Activated naive CD4-positive, alpha-beta T cell treated with anti-CD3 and anti-CD28 coated beads for 36 hours (primary cell): ENCODE data around the gene SARDH. TPM values are rescaled to one million over a fixed set of nuclear protein-coding genes. Genes with fewer than 3 reads are reported as not detected.

Source experiments
- CTCF ChIA-PET: fragments of 350-600 bp; sonication (Branson Sonifier 250); formaldehyde crosslinking; loops from one replicate; lab custom pipeline; 2021; ENCODE audit warnings: antibody characterized with exemption; lab: Charles Lee
- DNase-seq: peaks from one replicate; pipeline ENCODE4 v3.0.0-alpha.2; 2020
- H3K27ac Mint-ChIP-seq: one replicate; pipeline ENCODE4 v1.8.0; 2021; ENCODE audit warnings: mild to moderate bottlenecking, mixed read lengths
- H3K27me3 Mint-ChIP-seq: one replicate; pipeline ENCODE4 v1.8.0; 2021; ENCODE audit warnings: low read depth, mixed read lengths
- H3K36me3 Mint-ChIP-seq: one replicate; pipeline ENCODE4 v1.8.0; 2021; ENCODE audit warnings: low read depth, mixed read lengths
- H3K4me1 Mint-ChIP-seq: one replicate; pipeline ENCODE4 v1.8.0; 2021; ENCODE audit warnings: low read depth, mixed read lengths
- H3K4me3 Mint-ChIP-seq: one replicate; pipeline ENCODE4 v1.8.0; 2021; ENCODE audit warnings: mild to moderate bottlenecking, moderate library complexity, mixed read lengths
- H3K9me3 Mint-ChIP-seq: one replicate; pipeline ENCODE4 v1.8.0; 2021; ENCODE audit warnings: mixed read lengths
- intact Hi-C: fragments of 100-400 bp; cut with micrococcal nuclease; formaldehyde crosslinking; loops from one replicate; pipeline ENCODE4 v1.15.1; 2023
- total RNA-seq, 2 experiments: library from RNA; stranded (reverse); gene quantifications; one replicate each; pipeline ENCODE4 v1.2.3, GENCODE V29; 2021

SARDH gene
- total RNA-seq, 2 experiments from 2014 or later, result 7.7 TPM

DNA sequence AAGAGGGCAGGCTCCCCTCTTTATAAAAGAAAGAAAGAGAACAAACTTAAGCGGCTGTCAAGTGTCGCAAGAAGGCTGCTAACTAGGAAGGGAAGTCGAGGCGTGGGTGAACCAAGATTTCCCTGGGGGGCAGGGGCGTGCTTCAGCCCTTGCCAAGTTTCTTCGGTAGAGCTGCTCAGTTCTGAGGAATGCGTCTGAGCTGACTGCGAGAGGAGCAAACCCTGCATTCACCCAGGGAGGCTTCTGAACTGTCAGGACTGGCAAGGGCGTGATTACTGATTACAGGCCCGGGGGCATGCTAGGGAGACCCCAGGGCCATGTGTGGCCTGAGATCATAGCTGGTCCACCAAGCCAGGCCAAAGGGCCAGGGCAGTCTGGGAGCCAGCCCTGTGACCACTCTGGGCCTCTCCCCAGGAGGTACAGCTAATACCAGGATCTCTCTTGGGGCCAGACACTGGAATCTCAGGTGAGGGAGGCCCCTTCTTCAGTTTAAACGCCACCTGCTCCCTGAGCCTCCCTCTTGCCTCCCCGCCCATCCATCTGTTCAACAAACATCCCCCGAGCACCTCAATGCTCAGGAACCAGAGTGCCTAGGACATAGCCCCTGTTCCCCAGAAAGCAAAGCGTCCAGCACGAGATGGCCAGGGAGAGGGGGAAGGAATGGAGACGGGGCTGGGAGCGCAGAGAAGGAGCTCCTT, 30.9 kb downstream of the SARDH start:
- DNase-seq, result peak; percentile 5
- Mint-ChIP-seq H3K4me1 (peaks cover 32% of the 10 kb centered on the region), H3K27me3 (no peaks in the 10 kb centered on the region), H3K27ac (no peak overlapping the region), H3K36me3 (no peaks in the 10 kb centered on the region), H3K9me3 (peaks cover 2% of the 10 kb centered on the region), H3K4me3 (no peak overlapping the region)
- CTCF ChIA-PET, result interaction anchor here (1.3 to 1.5 kb wide), 2 partner anchors 24 to 35 kb away, joined by 4 to 5 read pairs; no protein-coding TSS in a partner anchor
- intact Hi-C loops, result loop anchor here (10.0 kb wide), 2 partner anchors 122 to 688 kb away; no protein-coding TSS in a partner anchor

DNA sequence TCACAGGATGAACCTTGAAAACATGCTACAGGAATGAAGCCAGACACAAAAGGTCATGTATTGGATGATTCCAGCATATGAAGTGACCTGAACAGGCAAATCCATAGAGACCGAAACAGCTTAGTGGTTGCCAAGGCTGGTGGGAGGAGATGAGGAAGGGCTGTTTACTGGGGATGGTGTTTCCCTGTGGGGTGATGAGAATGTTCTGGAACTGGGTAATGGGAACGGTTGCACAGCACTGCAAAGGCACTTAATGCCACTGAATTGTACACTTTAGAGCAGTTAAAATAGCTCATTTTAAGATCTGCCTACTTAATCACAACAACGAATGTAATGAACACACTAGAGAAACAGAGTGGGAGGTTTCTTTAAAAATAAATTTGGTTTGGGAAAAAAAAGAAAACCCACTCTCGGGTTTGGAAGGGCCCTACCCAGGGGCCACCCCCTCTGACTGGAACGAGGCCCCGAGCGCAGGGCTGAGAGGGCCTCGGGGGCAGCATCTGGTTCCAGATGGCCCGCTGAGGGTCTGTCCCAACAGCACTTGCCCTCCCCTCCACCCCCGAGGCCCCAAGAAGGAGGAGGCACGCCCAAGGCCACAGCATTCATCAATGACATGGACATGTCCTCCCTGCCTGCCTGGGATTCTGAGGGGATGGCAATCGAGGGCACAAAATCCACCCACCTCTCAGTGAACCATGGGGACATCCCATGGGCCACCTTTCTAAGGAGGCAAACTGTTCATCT, 31.7 kb downstream of the SARDH start:
- Mint-ChIP-seq H3K4me1 (peaks cover 35% of the 10 kb centered on the region), H3K9me3 (peaks cover 2% of the 10 kb centered on the region), H3K27me3 (no peaks in the 10 kb centered on the region), H3K36me3 (no peaks in the 10 kb centered on the region), H3K4me3 (no peak overlapping the region), H3K27ac (no peak overlapping the region)
- DNase-seq, result peak; percentile 3
- intact Hi-C loops, result loop anchor here (10.0 kb wide), 2 partner anchors 122 to 688 kb away; no protein-coding TSS in a partner anchor
- CTCF ChIA-PET, result interaction anchor here (1.3 to 1.5 kb wide), 2 partner anchors 23 to 36 kb away, joined by 4 to 5 read pairs; no protein-coding TSS in a partner anchor

DNA sequence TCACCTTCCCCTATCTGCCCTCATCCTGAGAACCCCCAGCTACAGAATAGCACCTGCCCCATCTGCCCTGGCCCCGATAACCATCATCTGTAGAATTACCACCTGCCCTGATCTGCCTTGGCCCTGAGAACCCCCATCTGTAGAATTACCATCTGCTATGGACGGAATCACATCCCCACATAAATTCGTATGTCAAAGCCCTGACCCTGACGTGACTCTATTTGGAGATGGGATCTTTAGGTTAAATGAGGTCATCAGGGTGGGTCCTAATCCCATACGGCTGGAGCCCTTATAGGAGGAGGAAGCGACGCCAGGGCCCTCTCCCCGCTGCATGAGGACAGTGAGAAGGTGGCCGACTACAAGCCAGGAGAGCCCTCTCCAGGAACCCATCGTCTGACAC, 32.6 kb downstream of the SARDH start:
- H3K36me3 Mint-ChIP-seq, result no peaks in the 10 kb centered on the region
- no peaks in the 10 kb centered on the region for H3K27me3 Mint-ChIP-seq
- CTCF ChIA-PET, result interaction anchor here (1.5 kb wide), 1 partner anchor 22 kb away, joined by 4 read pairs; no protein-coding TSS in a partner anchor
- H3K4me1 Mint-ChIP-seq, result peaks cover 40% of the 10 kb centered on the region
- H3K4me3 Mint-ChIP-seq, result no peak overlapping the region
- intact Hi-C loops, result loop anchor here (10.0 kb wide), 2 partner anchors 121 to 689 kb away; no protein-coding TSS in a partner anchor
- H3K9me3 Mint-ChIP-seq, result peaks cover 2% of the 10 kb centered on the region
- DNase-seq, result peak; percentile 3
- no peak overlapping the region for H3K27ac Mint-ChIP-seq

DNA sequence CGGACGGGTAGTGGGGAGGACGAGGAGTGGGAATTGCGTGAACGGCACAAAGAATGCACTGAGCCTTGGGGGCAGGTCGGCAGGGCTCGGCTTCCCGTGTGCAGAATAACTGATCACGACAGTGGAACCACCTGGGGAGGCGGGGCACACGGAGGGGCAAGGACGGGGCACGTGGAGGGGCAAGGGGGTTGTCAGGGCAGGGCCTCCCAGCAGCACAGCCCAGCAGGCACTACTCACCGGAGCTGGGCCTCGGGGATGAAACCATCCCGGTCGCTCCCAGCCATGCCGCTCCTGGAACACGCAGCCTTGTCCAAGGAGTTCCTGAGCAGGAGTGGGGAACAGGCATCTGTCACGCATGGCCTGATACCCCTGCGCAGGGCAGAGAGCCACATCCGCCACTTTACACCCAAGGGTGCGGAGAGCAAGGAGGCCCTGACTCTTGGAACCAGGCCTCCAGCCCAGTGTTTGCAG, 33.4 kb downstream of the SARDH start:
- Mint-ChIP-seq H3K4me3 (no peak overlapping the region), H3K27ac (no peak overlapping the region), H3K9me3 (peaks cover 2% of the 10 kb centered on the region), H3K4me1 (peaks cover 41% of the 10 kb centered on the region), H3K27me3 (no peaks in the 10 kb centered on the region), H3K36me3 (no peaks in the 10 kb centered on the region)
- CTCF ChIA-PET, result no interaction called here
- DNase-seq, result no peak
- intact Hi-C loops, result loop anchor here (10.0 kb wide), 2 partner anchors 120 to 690 kb away; no protein-coding TSS in a partner anchor

DNA sequence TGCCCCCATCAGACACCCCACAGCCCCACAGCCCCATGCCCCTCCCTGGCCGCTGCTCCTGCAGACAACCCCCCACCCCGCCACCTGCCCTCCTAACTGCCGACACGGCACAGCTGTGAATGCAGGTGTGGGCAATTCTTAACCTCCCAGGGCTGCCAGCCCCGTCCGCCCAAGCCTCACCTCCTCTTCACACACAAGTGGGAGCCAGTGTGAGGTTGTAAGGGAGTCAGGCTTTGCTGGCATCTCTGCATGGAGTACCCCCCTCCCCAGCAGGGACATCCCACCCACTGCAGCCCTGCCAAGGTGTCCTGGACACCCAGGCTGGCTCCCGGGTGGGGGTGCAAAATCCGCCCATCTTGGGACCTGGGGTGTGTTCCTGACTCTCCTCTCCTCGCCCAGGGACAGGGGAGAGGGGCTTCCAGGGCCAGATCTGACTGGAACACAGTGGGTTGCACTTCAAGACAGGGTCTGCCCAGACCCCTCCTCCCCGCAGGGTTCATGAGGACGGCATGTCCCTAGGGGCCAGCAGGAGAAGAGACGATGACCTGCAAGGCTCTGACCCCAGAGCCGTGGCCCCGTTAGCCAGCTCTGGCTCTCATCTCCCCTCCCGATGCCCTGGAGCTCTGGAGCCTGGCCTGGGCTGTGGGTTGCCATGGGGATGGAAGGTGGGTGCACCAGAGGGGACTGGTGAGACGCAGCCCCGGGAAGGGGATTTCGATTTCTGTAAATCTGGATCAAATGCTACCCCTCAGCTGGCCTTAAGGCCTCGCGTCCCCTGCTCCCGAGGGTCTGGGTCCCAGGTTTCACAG, 34.4 kb downstream of the SARDH start:
- Mint-ChIP-seq H3K4me1 (peaks cover 40% of the 10 kb centered on the region), H3K9me3 (peaks cover 2% of the 10 kb centered on the region), H3K27ac (no peak overlapping the region), H3K4me3 (peak overlapping the region; percentile 88), H3K27me3 (no peaks in the 10 kb centered on the region), H3K36me3 (peaks cover under 1% of the 10 kb centered on the region)
- intact Hi-C loops, result loop anchor here (10.0 kb wide), 2 partner anchors 119 to 691 kb away; no protein-coding TSS in a partner anchor
- CTCF ChIA-PET, result interaction anchor here (1.0 kb wide), 1 partner anchor 23 kb away, joined by 3 read pairs; no protein-coding TSS in a partner anchor
- DNase-seq, result peak; percentile 23

DNA sequence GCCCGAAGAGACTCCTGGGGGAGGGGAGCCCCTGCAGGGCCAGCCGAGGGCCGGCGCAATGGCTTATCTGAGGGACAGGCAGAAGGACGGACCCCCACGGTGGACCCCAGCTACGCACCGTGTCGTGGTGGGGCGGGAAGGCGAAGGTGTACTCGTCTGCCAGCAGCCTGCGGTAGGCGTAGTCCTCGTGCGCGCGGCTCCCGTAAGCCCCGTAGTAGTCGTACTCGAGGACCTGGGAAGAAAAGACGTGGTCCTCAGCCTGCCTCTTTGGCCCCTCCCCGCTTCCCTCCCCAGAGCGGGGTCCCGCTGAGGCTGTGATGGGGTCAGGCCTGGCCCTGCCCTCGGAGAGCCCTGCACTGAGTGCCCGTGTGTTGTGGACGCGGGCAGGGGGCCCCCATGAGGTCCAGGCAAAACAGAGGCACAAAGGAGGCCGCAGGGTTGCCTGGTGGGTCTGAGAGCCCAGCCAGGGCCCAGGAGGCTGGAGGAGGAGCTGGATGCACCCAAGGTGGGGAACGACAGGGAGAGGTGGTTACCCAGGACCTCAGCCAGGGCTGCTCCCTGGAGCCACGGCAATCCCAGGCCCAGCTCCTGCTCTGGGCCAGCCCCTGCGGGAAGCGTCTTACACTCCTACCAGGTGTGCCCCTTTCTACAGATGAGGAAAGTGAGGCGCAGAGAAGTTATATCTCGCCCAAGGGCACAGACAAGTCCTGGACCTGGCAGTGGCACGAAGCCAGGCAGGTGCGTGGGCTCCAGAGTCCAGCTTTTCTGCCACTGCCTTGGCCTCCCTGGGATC, 35.2 kb downstream of the SARDH start:
- peaks cover 47% of the 10 kb centered on the region for H3K4me1 Mint-ChIP-seq
- DNase-seq, result no peak
- peak overlapping the region; percentile 98 for H3K27ac Mint-ChIP-seq
- H3K9me3 Mint-ChIP-seq, result peaks cover 2% of the 10 kb centered on the region
- no peaks in the 10 kb centered on the region for H3K27me3 Mint-ChIP-seq
- intact Hi-C loops, result loop anchor here (1.0 to 10.0 kb wide), 3 partner anchors 20 to 692 kb away; no protein-coding TSS in a partner anchor
- CTCF ChIA-PET, result interaction anchor here (1.0 to 3.3 kb wide), 2 partner anchors 24 to 40 kb away, joined by 3 to 15 read pairs; no protein-coding TSS in a partner anchor
- H3K4me3 Mint-ChIP-seq, result peak overlapping the region; percentile 88
- peaks cover 2% of the 10 kb centered on the region for H3K36me3 Mint-ChIP-seq

DNA sequence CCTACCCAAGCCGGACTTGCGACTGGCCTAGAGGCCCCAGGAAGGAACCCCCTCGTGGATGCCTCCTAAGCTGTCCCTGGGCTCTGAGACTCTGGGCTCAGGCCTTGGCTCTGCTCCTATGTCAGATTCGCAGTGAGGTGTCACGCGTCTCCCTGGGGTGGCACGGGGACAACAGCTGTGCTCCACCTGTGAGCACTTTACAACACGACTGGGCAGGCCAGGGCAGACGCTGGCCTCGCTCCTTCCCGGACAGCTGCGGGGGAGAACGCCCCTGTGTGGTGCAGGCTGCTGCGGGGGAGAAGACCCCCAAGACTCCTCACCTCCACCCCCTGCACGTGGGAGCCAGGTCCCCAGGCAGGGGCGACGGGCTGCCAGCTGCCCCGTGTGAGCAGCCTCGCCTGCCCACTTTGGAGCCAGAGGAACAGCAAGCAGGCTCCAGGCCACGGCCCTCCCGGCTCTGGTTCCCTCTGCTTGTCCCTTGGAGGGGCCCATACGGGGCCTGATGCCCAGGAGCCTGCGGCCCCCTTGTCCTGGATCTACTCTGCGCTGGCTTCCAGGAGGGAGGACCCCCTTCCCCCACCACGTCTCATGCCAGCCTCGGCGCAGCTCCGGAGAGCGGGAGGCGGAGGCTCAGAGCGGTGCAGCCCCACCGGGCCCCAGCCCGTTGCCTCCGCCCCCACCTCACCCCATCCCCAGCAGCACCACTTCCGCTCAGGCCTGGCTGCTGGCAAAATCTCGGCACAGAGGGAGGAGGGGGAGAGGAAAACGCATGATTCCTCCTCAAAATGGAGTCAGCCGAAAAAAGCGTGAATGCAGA, 36.0 kb downstream of the SARDH start:
- Mint-ChIP-seq H3K27ac (peak overlapping the region; percentile 98), H3K4me1 (peaks cover 47% of the 10 kb centered on the region), H3K27me3 (no peaks in the 10 kb centered on the region), H3K36me3 (peaks cover 2% of the 10 kb centered on the region), H3K4me3 (peak overlapping the region; percentile 88), H3K9me3 (peaks cover 2% of the 10 kb centered on the region)
- CTCF ChIA-PET, result interaction anchor here (0.9 to 3.3 kb wide), 4 partner anchors 25 to 463 kb away, joined by 3 to 15 read pairs (median 3); no protein-coding TSS in a partner anchor
- intact Hi-C loops, result loop anchor here (1.0 to 10.0 kb wide), 5 partner anchors 19 to 693 kb away; no protein-coding TSS in a partner anchor
- DNase-seq, result peak; percentile 88

DNA sequence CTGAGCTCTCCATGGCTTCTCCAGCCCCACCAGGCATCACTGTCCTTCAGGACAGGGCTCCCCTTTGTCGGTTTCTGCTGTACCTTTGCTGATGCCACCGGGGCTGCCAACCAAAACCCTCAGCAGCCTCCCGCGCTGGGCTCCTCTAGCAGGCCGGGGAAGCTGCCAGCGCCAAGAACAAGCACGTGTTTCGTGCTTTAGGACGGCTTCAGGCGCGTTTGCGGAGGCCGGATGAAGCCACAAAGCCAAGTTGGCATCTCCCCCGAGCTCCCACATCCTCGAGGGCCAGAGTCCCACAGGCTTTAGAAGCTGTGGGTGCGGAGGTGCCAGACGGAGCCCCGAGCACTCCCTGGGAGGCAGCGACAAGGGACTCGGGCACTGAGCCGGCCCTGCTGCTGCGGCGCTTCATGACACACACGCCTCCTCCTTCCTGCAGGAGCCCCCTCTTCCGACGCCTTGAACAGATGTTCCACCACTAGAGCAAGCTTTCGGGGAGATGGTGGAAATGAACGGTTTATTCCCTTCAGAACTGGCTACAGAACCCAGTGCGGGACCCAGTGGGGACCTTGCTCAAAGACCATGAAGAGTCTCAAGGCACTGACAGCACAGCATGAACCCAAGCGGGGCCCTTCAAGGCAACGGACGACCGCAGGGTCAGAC, 36.7 kb downstream of the SARDH start:
- peaks cover 2% of the 10 kb centered on the region for H3K36me3 Mint-ChIP-seq
- peaks cover 2% of the 10 kb centered on the region for H3K9me3 Mint-ChIP-seq
- peak overlapping the region; percentile 98 for H3K27ac Mint-ChIP-seq
- H3K27me3 Mint-ChIP-seq, result no peaks in the 10 kb centered on the region
- intact Hi-C loops, result loop anchor here (1.0 to 10.0 kb wide), 4 partner anchors 24 to 693 kb away; no protein-coding TSS in a partner anchor
- peaks cover 49% of the 10 kb centered on the region for H3K4me1 Mint-ChIP-seq
- peak; percentile 64 for DNase-seq
- peak overlapping the region; percentile 88 for H3K4me3 Mint-ChIP-seq
- CTCF ChIA-PET, result interaction anchor here (0.9 to 3.3 kb wide), 4 partner anchors 18 to 463 kb away, joined by 3 to 15 read pairs (median 4); no protein-coding TSS in a partner anchor

DNA sequence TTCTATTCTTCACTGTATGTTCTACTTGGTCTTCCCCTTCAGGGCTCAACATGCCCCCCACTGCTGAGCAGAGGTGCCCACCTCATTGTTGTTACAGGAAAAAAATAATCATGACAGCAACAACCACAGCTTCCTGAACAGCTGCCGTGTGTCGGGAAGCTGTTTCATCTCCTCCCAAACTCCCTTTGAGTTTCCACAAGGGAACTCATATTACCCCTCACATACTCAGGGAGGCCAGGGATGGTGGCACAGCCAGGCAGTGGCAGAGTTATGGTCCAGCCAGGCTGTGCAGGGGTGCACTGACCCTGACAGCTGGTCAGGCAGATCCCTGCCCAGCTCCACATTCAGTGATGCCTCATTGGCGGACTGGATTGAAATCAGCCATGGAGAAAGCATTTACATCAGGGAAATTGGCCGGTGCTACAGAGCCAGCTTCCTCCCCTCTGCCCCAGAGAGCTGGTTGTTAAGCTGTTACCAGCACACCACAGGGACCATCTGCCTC, 37.3 kb downstream of the SARDH start:
- Mint-ChIP-seq H3K27me3 (no peaks in the 10 kb centered on the region), H3K4me3 (peak overlapping the region; percentile 88), H3K9me3 (peaks cover 2% of the 10 kb centered on the region), H3K27ac (peak overlapping the region; percentile 98), H3K4me1 (peaks cover 48% of the 10 kb centered on the region), H3K36me3 (peaks cover 2% of the 10 kb centered on the region)
- no peak for DNase-seq
- intact Hi-C loops, result loop anchor here (1.0 to 10.0 kb wide), 4 partner anchors 24 to 694 kb away; no protein-coding TSS in a partner anchor
- CTCF ChIA-PET, result interaction anchor here (0.9 to 3.3 kb wide), 5 partner anchors 17 to 462 kb away, joined by 3 to 15 read pairs (median 3); no protein-coding TSS in a partner anchor
